Esophagus squamous epithelium (tissue), 5 donors: ENCODE data around the gene TIMM17A. TPM values are rescaled to one million over a fixed set of nuclear protein-coding genes. Genes with fewer than 3 reads are reported as not detected.

Source experiments
- DNase-seq: peaks from one replicate; lab custom pipeline; 2025; lab: John Stamatoyannopoulos, UW
- H3K27ac ChIP-seq, 4 donors: fragments of 200-600 bp; sonication (generic); one replicate each; pipeline ENCODE4 v1.5.1; 2016 to 2019; ENCODE audit warnings: mild to moderate bottlenecking in 1 of 4
- H3K27me3 ChIP-seq, 4 donors: fragments of 200-600 bp; sonication (generic); 1 replicate in 3 of 4; 2 replicates in 1 of 4; pipeline versions ENCODE4 v1.5.1 to v1.6.0; 2017 to 2021; ENCODE audit warnings: antibody characterized with exemption in 1 of 4
- H3K36me3 ChIP-seq, 3 donors: fragments of 200-600 bp; sonication (generic); one replicate each; pipeline ENCODE4 v1.5.1; 2016 to 2019
- H3K4me1 ChIP-seq, 3 donors: fragments of 200-600 bp; sonication (generic); one replicate each; pipeline ENCODE4 v1.5.1; 2017 to 2019
- H3K4me3 ChIP-seq, 4 donors: fragments of 200-600 bp; sonication (generic); 1 replicate in 3 of 4; 2 replicates in 1 of 4; pipeline ENCODE4 v1.5.1; 2016 to 2019; ENCODE audit warnings: mild to moderate bottlenecking in 2 of 4, moderate library complexity in 1 of 4
- H3K9me3 ChIP-seq, 3 donors: fragments of 200-600 bp; sonication (generic); one replicate each; pipeline ENCODE4 v1.5.1; 2016 to 2019
- CTCF ChIP-seq, 6 experiments: fragments of 450-650 bp in 4 of 6; fragments of 200-600 bp in 2 of 6; sonication (generic) in 2 of 6; IDR thresholded peaks; one replicate each; pipeline ENCODE4 v1.5.1; 2016 to 2019; ENCODE audit warnings: antibody characterized with exemption in 6 of 6, mild to moderate bottlenecking in 4 of 6, moderate library complexity in 4 of 6
- POLR2A ChIP-seq, 4 donors: fragments of 450-650 bp; IDR thresholded peaks; one replicate each; pipeline ENCODE4 v1.6.1; 2017; ENCODE audit warnings: antibody characterized with exemption in 4 of 4, mild to moderate bottlenecking in 4 of 4, moderate library complexity in 3 of 4
- WGBS, 2 donors: methylation state at CpG; one replicate each; pipeline ENCODE4 v1.1.5; 2018; 5-methylcytosine and 5-hydroxymethylcytosine counted together
- intact Hi-C: fragments of 100-400 bp; cut with DNase I; formaldehyde crosslinking; loops from one replicate; pipeline ENCODE4 v1.15.0; 2022
- total RNA-seq, 4 donors: library from RNA; depleted of rRNA; stranded (reverse); fragments of >200 nt; gene quantifications; one replicate each; pipeline ENCODE4 v1.1.0, GENCODE V29; 2016
- donor health status: DM: yes; HTN: yes; CAD: no.

Gene TIMM17A
- total RNA-seq, 4 donors from 2014 or later = 18.7 to 44.6 (median 34.6) TPM

GRCh38 chr1:202009326-202010179 lies 54.2 kb downstream of the TIMM17A start:
- H3K9me3 ChIP-seq = no peaks in the 10 kb centered on the region
- no peak for DNase-seq
- H3K27me3 ChIP-seq = no peaks in the 10 kb centered on the region
- H3K27ac ChIP-seq = peak overlapping the region; percentile 84 to 94 (median 90)
- intact Hi-C loops = loop anchor here (5.0 kb wide), 1 partner anchor 128 kb away; no protein-coding TSS in a partner anchor
- peaks cover 11 to 64% (median 12%) of the 10 kb centered on the region in 3 donors for H3K4me1 ChIP-seq
- peaks cover 11 to 56% (median 18%) of the 10 kb centered on the region in 3 donors for H3K36me3 ChIP-seq
- TF ChIP-seq POLR2A (IDR thresholded peaks at IDR 0.05) = no peak
- TF ChIP-seq CTCF (IDR thresholded peaks at IDR 0.05) = peak; percentile 75 to 95 (median 91)
- 15 to 28% methylated on average over 3 to 10 of the region's 11 CpGs for WGBS, 2 donors
- peak overlapping the region; percentile 47 to 63 (median 60) for H3K4me3 ChIP-seq

GRCh38 chr1:202010180-202011015 lies 55.1 kb downstream of the TIMM17A start, which contains the start of gene ELF3:
Gene ELF3 (plus strand): TSS chr1:202010587. CDS start chr1:202011137, 550 bp downstream.
- intact Hi-C loops = no loop called here

GRCh38 chr1:202011994-202012393 lies 56.7 kb downstream of the TIMM17A start:
- intact Hi-C loops = no loop called here
- peaks cover 12 to 88% (median 16%) of the 10 kb centered on the region in 3 donors for H3K4me1 ChIP-seq
- H3K27ac ChIP-seq = peak overlapping the region; percentile 53 to 94 (median 90)
- TF ChIP-seq CTCF (IDR thresholded peaks at IDR 0.05) (no peak), POLR2A (IDR thresholded peaks at IDR 0.05) (no peak)
- no peaks in the 10 kb centered on the region for H3K9me3 ChIP-seq
- peak overlapping the region; percentile 47 to 63 (median 60) for H3K4me3 ChIP-seq
- peaks cover 0 to 56% (median 14%) of the 10 kb centered on the region in 3 donors for H3K36me3 ChIP-seq
- no peak for DNase-seq
- H3K27me3 ChIP-seq = no peaks in the 10 kb centered on the region
- WGBS, 2 donors = 91% methylated on average over 6 to 11 of the region's 11 CpGs

More at GRCh38 chr1:202010180-202011015, 55.1 kb downstream of the TIMM17A start, which contains the start of gene ELF3:
- Histone ChIP-seq H3K4me3 (peak within 1 kb of the TSS; percentile 47 to 63 (median 60)), H3K36me3 (peaks cover 2 to 56% (median 14%) of the 10 kb centered on the region in 3 donors), H3K4me1 (peaks cover 12 to 72% (median 13%) of the 10 kb centered on the region in 3 donors), H3K27ac (peak within 1 kb of the TSS; percentile 84 to 94 (median 90)), H3K27me3 (no peaks in the 10 kb centered on the region), H3K9me3 (no peaks in the 10 kb centered on the region)
- 39 to 44% methylated on average over 5 to 10 of the region's 24 CpGs for WGBS, 2 donors
- no peak for DNase-seq
- TF ChIP-seq POLR2A (IDR thresholded peaks at IDR 0.05) (peak in 3 of 4 donors; percentile 81 to 86 (median 83)), CTCF (IDR thresholded peaks at IDR 0.05) (peak in 1 of 6 experiments; percentile 1)

GRCh38 chr1:202012544-202013478 lies 57.5 kb downstream of the TIMM17A start:
- TF ChIP-seq POLR2A (IDR thresholded peaks at IDR 0.05) (no peak), CTCF (IDR thresholded peaks at IDR 0.05) (no peak)
- intact Hi-C loops = no loop called here

More at GRCh38 chr1:202012544-202013478, 57.5 kb downstream of the TIMM17A start:
- peak overlapping the region; percentile 47 to 63 (median 60) for H3K4me3 ChIP-seq
- H3K4me1 ChIP-seq = peaks cover 15 to 91% (median 19%) of the 10 kb centered on the region in 3 donors
- H3K9me3 ChIP-seq = no peaks in the 10 kb centered on the region
- H3K27me3 ChIP-seq = peaks cover 0 to 2% (median 0%) of the 10 kb centered on the region in 4 donors
- WGBS, 2 donors = 87 to 89% methylated on average over 16 of the region's 35 CpGs
- peaks cover 0 to 52% (median 14%) of the 10 kb centered on the region in 3 donors for H3K36me3 ChIP-seq
- peak overlapping the region; percentile 53 to 94 (median 90) for H3K27ac ChIP-seq
- DNase-seq = no peak
